HG03457 (cell line): ENCODE results near the gene GRB14.
"Not testable (repeated sequence)": the region's sequence is repeated elsewhere in the genome, so short reads cannot be mapped to it uniquely, and the experiment has no call there.

Source experiments
- ATAC-seq: cut with Tn5 transposase; IDR thresholded peaks from one replicate; pipeline ENCODE4 v1.9.1; 2021; ENCODE audit warnings: moderate number of reproducible peaks; ENCODE audit not compliant: unreplicated experiment

GRB14 gene

GRCh38 chr2:164620873-164621763 lies at the start of gene GRB14:
TSS of gene GRB14 (minus strand) at chr2:164621482. CDS start at chr2:164621309, 173 bp downstream.
- no peak for ATAC-seq

DNA sequence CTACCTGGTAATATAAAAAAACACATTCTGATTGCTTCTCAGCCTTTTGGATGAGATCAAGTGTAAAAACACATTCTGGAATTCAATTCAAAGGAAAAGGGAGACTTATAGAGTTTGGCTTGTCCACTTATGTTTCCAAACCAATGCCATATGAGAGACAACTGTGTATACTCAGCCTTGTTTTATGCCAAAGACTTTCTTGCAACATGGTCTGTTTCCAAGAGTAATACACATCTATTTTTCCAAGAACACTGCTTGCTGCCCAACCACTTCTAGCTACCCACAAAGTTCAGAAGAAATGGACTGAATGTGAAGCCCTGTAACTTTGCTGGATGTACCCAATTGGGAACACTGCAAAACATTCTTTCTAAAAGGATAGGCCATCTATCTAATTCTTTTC lies 48.0 kb upstream of the GRB14 start:
- ATAC-seq, result no peak

DNA sequence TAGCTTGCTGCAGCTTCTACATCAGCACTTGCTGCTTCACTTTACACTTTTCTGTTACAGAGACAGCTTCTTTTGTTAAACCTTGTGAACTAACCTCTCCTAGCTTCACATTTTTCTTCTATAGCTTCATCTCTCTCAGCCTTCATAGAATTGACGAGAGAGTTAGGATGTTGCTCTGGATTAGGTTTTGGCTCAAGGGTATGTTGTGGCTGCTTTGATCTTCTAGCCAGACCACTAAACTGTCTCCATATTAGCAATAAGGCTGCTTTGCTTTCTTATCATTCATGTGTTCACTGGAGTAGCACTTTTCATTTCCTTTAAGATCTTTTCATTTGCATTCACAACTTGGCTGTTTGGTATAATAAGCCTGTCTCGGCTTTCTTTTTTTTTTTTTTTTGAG lies 46.3 kb upstream of the GRB14 start:
- no peak for ATAC-seq

DNA sequence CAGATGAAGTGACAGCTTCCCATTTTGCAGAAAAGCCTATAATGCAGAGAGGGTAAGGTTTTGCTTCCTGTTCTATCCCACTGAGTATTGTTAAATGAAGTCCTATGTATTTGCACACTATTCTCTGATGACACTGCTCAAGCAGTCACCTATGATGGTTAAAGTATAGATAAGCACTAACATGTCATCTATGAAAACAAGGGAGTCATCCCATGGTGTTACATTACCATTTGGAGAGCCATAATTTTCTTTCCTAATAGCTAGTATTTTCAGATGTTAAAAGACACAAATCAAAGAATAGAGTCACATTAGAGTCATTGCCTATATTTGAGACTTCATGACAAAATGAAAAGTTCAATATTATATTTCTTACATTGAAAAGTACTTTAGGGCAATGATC lies 42.8 kb upstream of the GRB14 start:
- ATAC-seq, result no peak

GRCh38 chr2:164662868-164663631 lies 41.8 kb upstream of the GRB14 start:
- no peak for ATAC-seq

GRCh38 chr2:164662066-164662465 lies 40.8 kb upstream of the GRB14 start:
- no peak for ATAC-seq

DNA sequence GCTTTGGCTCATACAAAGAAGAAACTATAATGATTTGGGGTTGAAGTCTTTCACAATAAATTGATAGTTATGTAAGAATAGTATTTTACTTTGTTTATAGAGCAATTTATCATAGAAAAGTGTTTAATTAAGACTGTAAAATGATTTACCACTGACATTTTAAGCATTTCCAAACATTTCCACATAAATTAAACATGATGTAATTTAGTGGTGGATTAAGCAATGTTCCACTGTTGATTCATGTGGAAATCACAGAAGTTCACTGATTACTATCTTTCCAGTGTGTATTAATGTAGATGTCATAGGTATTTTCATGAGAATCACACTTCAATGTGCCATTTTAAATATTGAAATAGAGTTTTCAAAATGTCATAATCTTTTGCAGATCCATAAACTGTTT lies 40.1 kb upstream of the GRB14 start:
- ATAC-seq, result no peak

DNA sequence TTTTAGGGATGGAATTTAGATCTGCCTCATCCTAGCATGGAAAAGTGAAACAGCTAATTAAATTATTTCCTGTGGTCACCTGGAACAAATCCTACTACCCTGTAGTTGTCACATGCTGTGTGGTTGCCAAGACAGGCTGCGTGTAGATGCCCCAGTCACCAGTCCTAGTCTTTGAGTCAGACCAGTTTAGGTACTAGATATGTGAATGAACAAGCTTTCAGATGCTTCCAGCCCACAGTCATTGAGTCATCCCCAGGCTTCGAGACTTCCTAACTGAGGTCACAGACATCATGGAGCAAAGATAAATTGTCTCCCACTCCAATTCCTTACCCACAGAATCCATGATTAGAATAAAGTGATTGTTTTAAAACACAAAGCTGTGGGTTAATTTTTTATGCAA lies 35.8 kb upstream of the GRB14 start:
- ATAC-seq, result no peak

DNA sequence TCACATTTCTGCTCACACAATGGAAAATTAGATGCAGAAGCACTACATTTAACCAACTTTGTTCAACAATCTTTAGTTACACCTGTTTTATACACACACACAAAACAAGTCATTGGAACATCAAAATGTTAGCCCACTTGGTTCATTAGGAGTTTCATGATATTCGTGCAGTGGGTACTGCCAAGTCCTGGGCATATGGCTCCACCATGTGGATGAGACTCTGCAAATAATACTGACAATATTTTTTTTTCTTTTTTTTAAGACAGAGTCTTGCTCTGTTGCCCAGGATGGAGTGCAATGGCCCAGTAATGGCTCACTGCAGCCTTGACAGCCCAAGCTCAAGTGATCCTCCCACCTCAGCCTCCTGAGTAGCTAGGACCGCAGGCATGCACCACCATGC lies 34.5 kb upstream of the GRB14 start:
- no peak for ATAC-seq

GRCh38 chr2:164655336-164655735 lies 34.1 kb upstream of the GRB14 start:
- ATAC-seq, result no peak

DNA sequence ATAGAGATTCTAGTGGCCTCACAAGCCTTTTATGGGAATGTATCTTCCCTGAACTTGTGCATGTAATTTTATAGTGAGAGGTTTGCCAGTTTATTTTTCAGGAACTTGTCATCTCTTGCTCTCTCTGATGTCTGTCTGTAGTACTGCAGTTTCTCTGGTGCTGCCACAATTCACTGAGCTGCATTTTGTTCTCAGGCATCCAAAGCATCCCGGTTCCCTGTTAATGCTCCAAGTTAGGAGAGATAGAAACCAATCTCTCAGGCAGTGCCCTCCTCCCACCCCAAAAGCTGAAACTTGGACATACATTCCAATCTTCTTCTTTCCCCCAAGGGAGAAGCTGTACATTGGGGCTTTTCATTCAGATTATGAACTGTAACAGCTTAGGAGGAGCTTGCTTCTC lies 30.1 kb upstream of the GRB14 start:
- no peak for ATAC-seq

GRCh38 chr2:164644036-164644700 lies 22.9 kb upstream of the GRB14 start:
- no peak for ATAC-seq

DNA sequence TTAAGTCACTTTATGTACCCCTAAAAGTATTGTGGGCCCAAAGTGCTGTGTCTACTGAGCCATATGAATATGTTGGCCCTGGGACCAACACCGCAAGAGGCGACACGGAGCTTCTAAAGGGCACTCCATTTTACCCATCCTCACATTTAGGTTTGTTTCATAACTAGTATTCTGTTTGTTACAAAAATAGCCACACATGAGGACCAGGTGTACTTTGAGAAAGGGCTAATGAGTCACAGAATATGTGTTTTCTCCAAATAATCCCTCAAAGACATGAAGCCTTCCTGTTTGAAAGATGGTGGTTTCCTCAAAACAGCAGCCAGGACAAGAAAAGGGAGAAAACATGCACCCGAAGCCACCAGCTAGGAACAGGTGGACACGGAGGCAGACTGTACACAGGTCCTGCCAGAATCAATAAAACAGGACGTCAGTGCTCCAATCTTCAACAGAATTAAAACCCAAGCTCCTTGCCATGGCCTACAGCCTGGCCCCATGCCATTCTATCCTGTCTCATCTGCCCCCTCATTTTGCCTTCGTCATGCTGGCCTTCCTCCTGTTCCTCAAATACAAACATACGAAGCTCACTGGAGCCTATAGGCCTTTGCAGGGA lies 21.8 kb upstream of the GRB14 start:
- no peak for ATAC-seq

GRCh38 chr2:164642268-164642667 lies 21.0 kb upstream of the GRB14 start:
- ATAC-seq, result no peak

GRCh38 chr2:164628319-164628718 lies 7.0 kb upstream of the GRB14 start:
- not testable (repeated sequence) for ATAC-seq

- ATAC-seq, result no peak
Observed at GRCh38 chr2:164625378-164625971, 4.2 kb upstream of the GRB14 start.

DNA sequence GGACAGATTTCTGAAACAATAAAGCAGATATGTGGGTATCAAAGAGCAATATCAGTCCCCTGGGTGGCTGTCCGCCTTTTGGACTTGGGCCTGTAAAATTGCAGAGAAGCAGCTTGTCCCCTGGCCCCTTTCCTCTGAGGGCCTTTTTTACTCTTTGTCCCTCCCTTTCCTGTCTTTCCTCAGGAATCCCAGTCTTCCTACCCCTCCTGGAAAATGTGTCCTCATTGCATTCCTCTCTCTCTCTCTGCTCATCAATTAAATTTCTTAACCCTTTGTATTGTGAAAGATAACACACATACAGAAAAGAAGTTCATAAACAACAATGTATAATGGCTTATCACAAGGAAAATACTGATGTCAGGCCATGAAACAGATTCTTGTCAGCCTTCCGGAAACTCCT lies 3.0 kb upstream of the GRB14 start:
- no peak for ATAC-seq

DNA sequence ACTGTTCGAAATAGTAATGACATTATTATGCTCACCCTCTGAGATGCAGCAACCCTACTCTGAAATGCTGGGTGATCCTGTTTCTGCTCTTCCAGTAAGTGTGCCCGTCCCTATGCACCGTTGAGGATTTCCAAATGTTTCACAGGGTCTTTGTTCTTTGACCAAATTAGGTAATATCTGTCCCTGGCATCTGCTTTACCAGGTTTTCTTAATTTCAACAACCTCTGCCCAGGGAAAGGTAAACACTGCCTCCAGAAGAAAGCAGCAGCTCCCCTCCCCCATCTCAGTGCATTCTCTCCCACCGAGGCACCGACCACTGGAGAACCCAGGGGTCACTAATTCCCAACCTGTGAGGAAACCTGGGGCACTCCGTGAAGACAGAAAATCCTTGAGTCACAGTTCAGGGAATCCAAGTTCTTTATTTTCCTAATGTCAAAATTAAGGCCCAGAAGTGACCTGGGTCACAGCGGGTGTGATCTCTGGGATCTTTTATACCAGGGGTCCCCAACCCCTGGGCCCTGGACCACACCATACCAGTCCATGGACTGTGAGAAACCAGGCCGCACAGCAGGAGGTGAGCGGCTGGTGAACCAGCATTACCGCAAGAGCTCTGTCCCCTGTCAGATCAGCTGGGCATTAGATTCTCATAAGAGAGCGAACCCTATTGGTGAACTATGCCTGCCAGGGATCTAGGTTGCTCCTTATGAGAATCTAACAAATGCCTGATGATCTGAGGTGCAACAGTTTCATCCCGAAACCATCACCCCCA lies 1.2 kb upstream of the GRB14 start:
- ATAC-seq, result no peak

DNA sequence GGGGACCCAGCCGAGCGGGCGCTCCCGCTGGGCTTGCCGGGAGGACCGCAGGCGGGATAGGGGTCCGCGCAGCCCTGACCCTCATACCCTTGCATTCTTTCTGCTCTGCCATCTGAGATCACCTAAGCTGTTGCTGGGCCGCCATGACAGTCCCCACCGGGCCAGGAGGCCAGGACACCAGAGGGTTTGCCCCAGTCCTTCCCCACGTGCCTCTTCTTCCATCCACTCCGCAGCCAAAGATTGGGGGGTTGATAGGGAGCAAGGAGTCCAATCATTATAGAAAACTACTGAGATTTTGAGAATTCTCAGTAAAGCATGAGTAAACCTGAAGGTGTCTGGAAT lies 453 bp upstream of the GRB14 start:
- ATAC-seq, result no peak

- no peak for ATAC-seq
Observed at GRCh38 chr2:164620457-164620856, 825 bp downstream of the GRB14 start.
